Lower leg skin (tissue), 4 donors: ENCODE data around the gene MAP3K20. TPM values are rescaled to one million over a fixed set of nuclear protein-coding genes. Genes with fewer than 3 reads are reported as not detected.

ENCODE experiments used
- DNase-seq, 2 donors: peaks; one replicate each; pipeline ENCODE4 v3.0.0-alpha.2; 2019; ENCODE audit warnings: low spot score in 2 of 2
- H3K4me3 ChIP-seq: fragments of 200-600 bp; sonication (generic); 2 replicates; pipeline ENCODE4 v1.5.1; 2017; ENCODE audit warnings: mild to moderate bottlenecking, low read depth; ENCODE audit not compliant: poor library complexity, severe bottlenecking
- POLR2A ChIP-seq, 2 donors: fragments of 450-650 bp; IDR thresholded peaks; one replicate each; pipeline ENCODE4 v1.6.1; 2016 to 2017; ENCODE audit warnings: antibody characterized with exemption in 2 of 2, mild to moderate bottlenecking in 1 of 2, moderate library complexity in 1 of 2
- WGBS, 2 donors: methylation state at CpG; one replicate each; pipeline ENCODE4 v1.1.5; 2018; 5-methylcytosine and 5-hydroxymethylcytosine counted together
- intact Hi-C: fragments of 100-400 bp; cut with DNase I; formaldehyde crosslinking; loops from one replicate; pipeline ENCODE4 v1.15.0; 2023; ENCODE audit warnings: low total_unique reads
- total RNA-seq, 4 donors: library from RNA; depleted of rRNA; stranded (reverse); fragments of >200 nt; gene quantifications; one replicate each; pipeline ENCODE4 v1.1.0, GENCODE V29; 2016
- TF ChIP-seq, protein P1 (sequence below), 3 donors: fragments of 450-650 bp; IDR thresholded peaks; one replicate each; pipeline ENCODE4 v1.5.1; 2016; ENCODE audit warnings: antibody characterized with exemption in 3 of 3, mild to moderate bottlenecking in 3 of 3, moderate library complexity in 2 of 3

Gene MAP3K20
- total RNA-seq, 4 donors from 2014 or later, result 30.9 to 40.3 (median 37.3) TPM

DNA sequence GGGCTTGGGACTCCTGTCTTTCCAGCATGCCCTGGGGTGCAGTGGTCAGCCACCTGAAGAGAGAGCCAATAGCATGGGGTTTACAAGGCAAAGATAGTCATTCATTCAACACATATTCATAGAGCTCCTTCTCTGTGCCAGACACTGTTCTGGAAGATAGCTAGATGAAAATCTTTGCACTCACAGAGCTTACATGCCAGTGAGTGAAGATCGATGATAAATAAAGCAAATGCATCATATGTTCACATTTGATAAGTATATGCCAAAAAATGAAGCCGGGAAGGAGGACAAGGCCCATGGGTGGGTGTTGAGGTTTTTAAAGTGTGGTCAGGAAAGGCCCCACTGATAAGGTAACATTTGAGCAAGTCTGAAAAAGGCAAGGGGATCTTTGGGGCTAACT is 148.2 kb downstream of the MAP3K20 start:
- 86 to 88% methylated on average over 2 of the region's 2 CpGs for WGBS, 2 donors
- intact Hi-C loops, result no loop called here
- no peak overlapping the region for H3K4me3 ChIP-seq
- TF ChIP-seq POLR2A (IDR thresholded peaks at IDR 0.05), result no peak
- TF ChIP-seq, protein P1, sequence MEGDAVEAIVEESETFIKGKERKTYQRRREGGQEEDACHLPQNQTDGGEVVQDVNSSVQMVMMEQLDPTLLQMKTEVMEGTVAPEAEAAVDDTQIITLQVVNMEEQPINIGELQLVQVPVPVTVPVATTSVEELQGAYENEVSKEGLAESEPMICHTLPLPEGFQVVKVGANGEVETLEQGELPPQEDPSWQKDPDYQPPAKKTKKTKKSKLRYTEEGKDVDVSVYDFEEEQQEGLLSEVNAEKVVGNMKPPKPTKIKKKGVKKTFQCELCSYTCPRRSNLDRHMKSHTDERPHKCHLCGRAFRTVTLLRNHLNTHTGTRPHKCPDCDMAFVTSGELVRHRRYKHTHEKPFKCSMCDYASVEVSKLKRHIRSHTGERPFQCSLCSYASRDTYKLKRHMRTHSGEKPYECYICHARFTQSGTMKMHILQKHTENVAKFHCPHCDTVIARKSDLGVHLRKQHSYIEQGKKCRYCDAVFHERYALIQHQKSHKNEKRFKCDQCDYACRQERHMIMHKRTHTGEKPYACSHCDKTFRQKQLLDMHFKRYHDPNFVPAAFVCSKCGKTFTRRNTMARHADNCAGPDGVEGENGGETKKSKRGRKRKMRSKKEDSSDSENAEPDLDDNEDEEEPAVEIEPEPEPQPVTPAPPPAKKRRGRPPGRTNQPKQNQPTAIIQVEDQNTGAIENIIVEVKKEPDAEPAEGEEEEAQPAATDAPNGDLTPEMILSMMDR (IDR thresholded peaks at IDR 0.05), result no peak
- no peak for DNase-seq

DNA sequence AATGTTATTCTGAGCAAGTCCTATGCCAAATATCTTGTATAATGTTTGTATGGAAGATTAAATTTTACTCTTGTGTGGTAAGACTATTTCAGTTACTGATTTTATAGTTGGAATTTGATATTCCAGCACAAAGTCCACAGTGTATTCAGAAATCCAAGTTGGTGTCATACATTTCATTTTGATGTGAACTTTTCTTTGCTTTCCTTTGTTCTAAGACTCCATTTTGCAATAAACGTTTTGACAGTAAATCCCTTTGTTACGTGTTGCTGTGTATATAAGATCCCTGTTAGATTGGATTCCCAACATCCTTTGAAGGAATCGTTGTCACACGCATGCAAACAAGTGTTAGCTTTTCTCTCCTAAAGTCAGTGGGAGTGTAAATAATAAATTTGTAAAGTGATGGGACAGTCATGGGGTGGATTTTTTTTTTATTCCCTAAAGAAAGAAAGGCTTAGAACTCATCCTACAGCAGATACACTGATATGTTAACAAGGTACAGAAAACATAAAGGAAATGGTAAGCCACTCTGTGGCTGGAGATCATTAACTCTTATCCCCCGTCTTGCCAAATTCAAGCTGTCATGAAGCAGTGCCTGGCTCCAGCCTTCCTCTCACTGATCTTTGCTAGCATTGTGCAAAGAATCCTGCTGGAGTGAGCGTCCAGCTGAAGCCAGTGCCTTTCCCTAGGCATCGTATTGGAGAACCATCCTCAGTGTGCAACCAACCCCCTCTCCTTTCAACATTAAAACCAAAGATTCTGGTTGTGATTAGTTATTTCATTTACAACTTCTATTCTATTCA is 151.5 kb downstream of the MAP3K20 start:
- H3K4me3 ChIP-seq, result no peak overlapping the region
- 79 to 80% methylated on average over 7 of the region's 7 CpGs for WGBS, 2 donors
- no peak for DNase-seq
- TF ChIP-seq, protein P1 (IDR thresholded peaks at IDR 0.05), result no peak
- no peak for TF ChIP-seq POLR2A (IDR thresholded peaks at IDR 0.05)
- intact Hi-C loops, result no loop called here

GRCh38 chr2:173229086-173229485 is 153.4 kb downstream of the MAP3K20 start:
- no peak overlapping the region for H3K4me3 ChIP-seq
- no peak for DNase-seq
- 69 to 83% methylated on average over 2 of the region's 2 CpGs for whole genome bisulfite sequencing, 2 donors
- no peak for TF ChIP-seq POLR2A (IDR thresholded peaks at IDR 0.05)
- TF ChIP-seq, protein P1 (IDR thresholded peaks at IDR 0.05), result no peak
- intact Hi-C loops, result no loop called here

GRCh38 chr2:173230181-173230580 is 154.5 kb downstream of the MAP3K20 start:
- intact Hi-C loops, result no loop called here
- H3K4me3 ChIP-seq, result no peak overlapping the region
- no peak for DNase-seq
- WGBS, 2 donors, result 81 to 93% methylated on average over 5 of the region's 5 CpGs
- TF ChIP-seq POLR2A (IDR thresholded peaks at IDR 0.05), result no peak
- TF ChIP-seq, protein P1 (IDR thresholded peaks at IDR 0.05), result no peak

DNA sequence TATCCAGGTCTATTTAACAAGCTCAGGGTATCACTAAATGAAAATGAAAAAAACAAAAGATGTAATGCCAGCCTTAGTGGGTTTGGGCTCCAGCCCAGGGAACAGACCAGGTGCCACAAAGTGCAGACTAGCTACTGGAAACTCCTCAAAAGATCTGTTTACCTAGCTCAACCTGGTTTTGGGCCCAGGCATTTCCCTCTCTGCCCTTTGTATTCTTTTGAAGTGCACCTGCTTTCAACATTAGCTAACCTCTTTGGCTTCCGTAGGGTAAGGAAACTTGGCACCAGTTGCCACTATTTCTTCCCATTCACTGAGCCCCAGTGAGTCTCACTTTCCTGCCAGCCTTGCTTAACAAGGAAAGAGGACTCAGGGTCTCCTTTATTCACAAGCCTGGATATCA is 155.4 kb downstream of the MAP3K20 start:
- no peak for TF ChIP-seq POLR2A (IDR thresholded peaks at IDR 0.05)
- TF ChIP-seq, protein P1 (IDR thresholded peaks at IDR 0.05), result no peak
- no peak overlapping the region for H3K4me3 ChIP-seq
- no peak for DNase-seq
- intact Hi-C loops, result no loop called here
- 31 to 61% methylated on average over 1 of the region's 1 CpG for WGBS, 2 donors

GRCh38 chr2:173231465-173231864 is 155.8 kb downstream of the MAP3K20 start:
- no peak for TF ChIP-seq POLR2A (IDR thresholded peaks at IDR 0.05)
- TF ChIP-seq, protein P1 (IDR thresholded peaks at IDR 0.05), result no peak
- H3K4me3 ChIP-seq, result no peak overlapping the region
- intact Hi-C loops, result no loop called here
- 71% methylated on average over 1 of the region's 1 CpG for WGBS, 2 donors
- DNase-seq, result no peak
